GM19328 (cell line): ENCODE measurements around the gene NTM.

ENCODE experiments used
- ATAC-seq: cut with Tn5 transposase; IDR thresholded peaks from one replicate; pipeline ENCODE4 v1.9.1; 2021; ENCODE audit warnings: mild to moderate bottlenecking, moderate library complexity; ENCODE audit not compliant: unreplicated experiment

NTM gene

DNA sequence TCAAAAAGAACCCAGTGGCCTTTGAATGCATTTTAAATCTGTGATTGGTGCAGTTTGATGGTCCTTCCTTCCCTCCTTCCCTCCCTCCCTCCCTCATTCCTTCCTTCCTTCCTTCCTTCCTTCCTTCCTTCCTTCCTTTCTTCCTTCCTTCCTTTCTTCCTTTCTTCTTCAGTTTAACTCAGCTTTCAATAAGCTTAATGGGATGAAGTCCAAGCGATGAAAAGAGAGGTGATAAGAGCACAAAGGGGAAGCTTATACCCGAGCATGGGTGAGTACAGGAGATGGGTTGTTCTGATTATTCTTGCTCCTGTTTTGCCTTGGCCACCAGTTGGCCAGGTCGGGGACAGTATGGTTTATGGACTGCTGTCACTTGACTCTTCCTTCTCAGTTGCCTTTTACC is 605.6 kb downstream of the NTM start:
- ATAC-seq = no peak

DNA sequence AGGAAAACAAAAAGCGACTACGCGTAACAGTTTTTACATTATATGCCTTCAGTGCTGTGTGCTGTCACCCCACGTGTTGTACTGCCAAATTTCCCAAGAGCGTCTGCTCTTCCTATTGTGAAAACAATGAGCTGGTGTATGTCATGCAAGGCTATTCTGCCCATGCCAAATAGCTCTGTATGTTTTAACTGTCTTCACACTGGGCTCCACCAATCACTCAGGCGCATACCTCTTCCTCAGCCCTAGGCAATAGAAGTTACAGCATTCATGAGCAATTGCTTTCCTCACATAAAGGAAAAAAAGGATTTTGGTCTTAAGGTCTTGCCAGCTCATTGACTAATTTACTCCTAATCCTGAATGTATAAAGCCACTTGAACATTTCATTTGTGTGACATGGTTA is 606.8 kb downstream of the NTM start:
- no peak for ATAC-seq

- ATAC-seq = no peak
Observed at GRCh38 chr11:131977854-131978253, 607.4 kb downstream of the NTM start.

DNA sequence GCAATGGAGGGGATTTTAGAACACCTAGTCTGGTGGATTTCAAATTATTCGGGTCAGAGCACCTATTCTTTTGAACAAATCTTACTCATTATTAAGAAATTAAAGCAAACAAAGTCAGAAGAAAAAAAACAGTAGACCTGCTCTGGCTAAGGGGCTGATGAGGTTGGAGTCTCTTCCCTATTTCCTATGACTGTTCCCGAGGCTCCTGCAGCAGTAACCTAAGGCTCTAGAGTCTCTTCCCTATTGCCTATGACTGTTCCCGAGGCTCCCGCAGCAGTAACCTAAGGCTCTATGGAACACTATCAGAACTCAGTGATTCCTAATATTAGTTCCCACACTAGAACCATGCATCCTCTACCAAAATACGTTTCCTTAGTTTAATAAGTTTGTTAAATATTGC is 607.9 kb downstream of the NTM start:
- ATAC-seq = no peak

DNA sequence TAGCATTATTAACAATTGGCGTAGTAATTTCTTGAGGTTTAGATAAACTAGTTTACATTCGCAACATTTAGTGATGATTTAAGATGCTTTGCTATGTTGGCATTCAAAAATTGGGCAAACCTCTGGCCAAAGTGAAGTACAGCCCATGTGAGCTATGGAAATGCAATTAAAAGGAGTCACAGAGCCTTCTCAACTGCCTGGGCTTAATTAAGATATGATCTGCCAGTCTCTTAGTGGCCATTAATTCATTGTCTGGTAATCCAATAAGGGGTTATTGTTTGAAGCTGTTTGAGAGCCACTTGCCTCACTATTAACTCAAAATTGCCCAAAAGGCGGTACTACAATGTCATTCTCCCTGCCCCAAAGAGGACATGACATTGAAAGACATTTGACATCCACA is 608.9 kb downstream of the NTM start:
- ATAC-seq = no peak

- ATAC-seq = no peak
Observed at GRCh38 chr11:131980199-131980598, 609.8 kb downstream of the NTM start.

GRCh38 chr11:131980888-131981668 is 610.7 kb downstream of the NTM start:
- ATAC-seq = no peak

GRCh38 chr11:131982154-131982553 is 611.7 kb downstream of the NTM start:
- ATAC-seq = no peak

DNA sequence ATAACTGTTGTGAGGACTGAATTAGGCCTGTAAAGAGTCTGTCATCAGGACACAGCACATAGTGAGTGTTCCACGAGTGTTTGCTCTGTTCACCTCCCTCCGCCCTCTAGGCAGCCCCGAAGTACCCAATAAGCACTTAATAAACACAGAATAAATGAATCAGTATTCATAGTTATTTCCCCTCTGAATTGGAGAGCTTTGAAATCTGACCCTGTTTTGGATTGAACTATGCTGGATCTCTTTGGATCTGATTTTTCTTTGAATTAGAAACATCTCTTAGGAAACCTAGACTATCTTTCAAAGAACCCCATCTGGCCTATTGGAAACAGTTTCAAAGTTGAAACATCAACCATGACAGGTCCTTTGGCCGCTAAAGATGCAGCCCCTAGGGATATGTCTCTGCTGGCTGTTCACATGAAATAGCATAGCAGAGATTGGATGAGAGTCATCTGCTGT is 615.5 kb downstream of the NTM start:
- ATAC-seq = no peak

- no peak for ATAC-seq
Observed at GRCh38 chr11:131987703-131988102, 617.3 kb downstream of the NTM start.

DNA sequence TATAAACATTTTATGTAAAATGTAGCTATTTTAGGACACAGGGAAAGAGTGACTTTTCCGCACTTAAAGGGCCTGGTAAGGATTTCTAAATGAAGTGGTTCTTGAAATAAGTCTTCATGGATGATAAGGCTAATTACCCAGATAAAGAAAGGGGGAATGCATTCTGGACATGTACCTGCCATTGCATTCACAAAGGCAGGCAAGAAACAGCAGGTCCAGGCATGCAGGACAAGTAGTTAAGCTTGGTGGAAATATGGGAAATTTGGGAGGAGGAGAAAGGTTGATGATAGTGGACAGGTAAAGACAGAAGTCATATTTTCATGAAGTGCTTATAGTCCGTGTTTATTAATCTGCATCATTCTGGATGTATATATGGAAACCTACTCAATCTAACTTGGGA is 621.2 kb downstream of the NTM start:
- ATAC-seq = no peak

- no peak for ATAC-seq
Observed at GRCh38 chr11:131993246-131993645, 622.8 kb downstream of the NTM start.

DNA sequence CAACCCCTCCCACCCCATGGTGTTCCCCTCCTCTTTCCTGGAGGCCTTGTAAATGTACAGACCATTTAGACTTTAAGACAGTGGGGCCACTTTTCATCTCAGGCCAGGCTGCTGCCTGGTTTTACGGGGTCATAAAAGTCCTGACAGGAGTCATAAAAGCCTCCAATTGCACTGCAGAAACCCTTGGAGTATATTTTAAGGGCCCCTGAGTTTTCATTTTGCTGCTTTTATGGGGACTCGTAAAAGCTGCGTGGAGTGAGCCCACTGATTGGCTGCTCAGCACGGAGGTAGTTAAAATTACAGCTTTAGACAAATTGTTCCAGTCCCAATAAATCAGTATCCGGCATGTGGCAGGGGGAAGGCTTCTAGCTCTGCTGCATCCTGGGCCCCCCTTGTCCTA is 627.6 kb downstream of the NTM start:
- ATAC-seq = no peak

GRCh38 chr11:131999084-131999483 is 628.7 kb downstream of the NTM start:
- no peak for ATAC-seq

GRCh38 chr11:131999955-132000354 is 629.5 kb downstream of the NTM start:
- no peak for ATAC-seq

DNA sequence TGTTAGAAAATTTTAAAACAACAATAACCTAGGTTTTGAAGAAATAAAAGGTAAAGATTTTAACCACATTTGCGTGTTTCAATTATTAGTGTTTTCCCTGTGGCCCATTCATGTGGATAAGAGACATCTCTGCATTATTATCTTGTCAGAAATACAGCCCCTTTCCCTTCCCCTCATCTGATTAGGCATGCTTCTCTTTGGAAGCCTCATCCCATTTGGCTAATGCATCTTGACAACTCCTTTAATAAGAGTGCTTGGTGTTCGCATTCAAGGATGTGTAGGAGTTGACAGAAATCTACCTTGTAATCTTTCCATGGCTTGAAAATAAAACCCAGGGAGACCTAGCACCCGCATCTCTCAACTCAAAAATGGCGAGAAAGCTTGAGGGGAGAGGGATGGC is 635.5 kb downstream of the NTM start:
- no peak for ATAC-seq

DNA sequence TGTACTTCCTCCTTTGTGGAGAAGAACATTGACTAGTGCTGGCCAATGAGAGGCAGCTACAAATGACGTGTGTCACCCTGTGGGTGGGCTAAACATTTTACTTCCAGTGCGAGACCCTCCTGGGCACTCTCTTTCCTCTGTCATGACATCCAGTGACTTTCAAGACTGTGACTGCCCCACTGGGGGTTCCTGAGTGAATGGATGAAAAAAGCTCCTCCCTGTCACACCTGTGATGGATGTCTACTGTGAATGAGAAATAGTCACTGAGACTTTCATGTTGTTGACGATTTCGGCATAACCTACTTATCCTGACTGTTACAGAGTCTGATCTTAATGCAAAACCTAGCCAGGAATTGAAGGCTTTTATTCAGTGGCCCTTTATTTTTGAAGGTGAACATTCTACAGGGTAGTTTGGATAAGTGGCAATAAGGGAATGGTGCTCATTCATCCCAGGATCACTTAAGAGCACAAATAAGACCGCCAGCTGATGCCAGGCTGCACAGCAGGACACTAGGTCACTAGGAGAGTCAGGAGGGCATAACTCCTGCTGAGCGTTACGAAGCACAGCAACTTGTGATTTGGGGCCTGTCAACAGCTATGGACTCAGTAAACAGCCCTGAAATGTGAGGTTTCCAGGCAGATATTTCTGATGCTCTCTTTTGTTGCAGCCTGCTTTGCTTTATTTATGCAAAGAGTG is 636.6 kb downstream of the NTM start:
- no peak for ATAC-seq

- no peak for ATAC-seq
Observed at GRCh38 chr11:132008226-132008625, 637.8 kb downstream of the NTM start.

GRCh38 chr11:132008872-132009271 is 638.5 kb downstream of the NTM start:
- no peak for ATAC-seq

GRCh38 chr11:132020001-132020400 is 649.6 kb downstream of the NTM start:
- ATAC-seq = no peak

DNA sequence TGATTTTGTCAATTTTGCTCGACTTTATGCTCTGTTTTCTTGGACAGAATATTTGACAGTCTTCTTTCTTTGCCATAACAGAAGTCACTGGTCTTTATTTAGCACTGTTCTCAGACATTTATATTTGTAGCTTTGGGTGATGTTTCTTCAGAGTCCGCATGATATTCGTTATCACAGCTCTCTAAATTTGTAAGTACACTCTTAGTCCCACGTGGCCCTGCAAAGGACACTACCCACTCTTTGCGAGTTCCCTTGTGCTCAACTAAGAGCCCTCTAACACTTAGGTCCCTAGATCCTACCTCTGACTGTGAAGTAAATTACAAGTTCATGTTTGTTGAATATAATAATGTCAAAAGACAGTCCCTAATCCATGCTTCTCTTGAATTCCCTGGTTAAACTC is 651.9 kb downstream of the NTM start:
- no peak for ATAC-seq

DNA sequence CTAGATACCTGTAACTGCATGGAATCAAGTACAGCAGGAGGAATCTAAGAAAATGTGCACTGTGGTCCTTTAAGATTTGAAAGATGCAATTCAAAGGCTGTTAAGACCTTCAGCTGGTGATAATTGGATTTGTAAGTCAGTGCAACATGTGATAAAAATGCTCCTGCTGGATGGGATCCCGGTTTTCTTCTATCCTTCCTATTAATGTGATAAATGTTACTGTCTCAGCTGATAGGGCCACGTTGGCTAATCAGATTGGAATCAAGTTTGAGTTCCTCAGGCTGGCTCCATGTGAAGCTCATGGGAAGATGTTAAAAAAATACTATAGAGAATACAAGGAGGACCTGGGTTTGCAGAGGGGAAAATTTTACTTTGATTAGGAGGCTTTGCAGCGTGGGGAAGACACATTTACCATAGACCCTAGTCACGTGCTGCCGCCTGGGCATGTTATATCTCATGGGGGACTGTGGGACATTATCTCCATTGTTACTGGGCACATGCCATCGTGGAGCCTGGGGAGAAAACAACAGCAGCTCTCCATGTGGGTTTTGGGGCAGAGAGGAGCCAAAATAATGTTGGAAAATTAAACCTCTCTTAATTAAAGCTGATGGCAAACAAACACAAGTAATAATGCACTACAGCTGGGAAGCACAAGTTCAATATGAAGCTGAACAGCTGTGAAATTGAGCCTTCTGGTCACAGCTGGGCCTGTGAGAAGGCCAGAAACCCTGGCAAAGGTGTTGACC is 652.5 kb downstream of the NTM start:
- no peak for ATAC-seq
